Right lobe of liver (tissue), 4 donors: ENCODE measurements around the gene NME4.

Experiments
- CTCF ChIP-seq, 4 donors: fragments of 200-600 bp in 3 of 4; fragments of 450-650 bp in 1 of 4; IDR thresholded peaks; one replicate each; pipeline versions ENCODE4 v1.5.1 to v1.8.0; 2016 to 2022; ENCODE audit warnings: antibody characterized with exemption in 4 of 4, mild to moderate bottlenecking in 2 of 4
- POLR2A ChIP-seq: fragments of 450-650 bp; IDR thresholded peaks from one replicate; pipeline ENCODE4 v1.6.1; 2017; ENCODE audit warnings: antibody characterized with exemption, mild to moderate bottlenecking
- donor health status: DM: no; HTN: no; CAD: no.
- donor health status: DM: no; HTN: no; CAD: no.
- donor health status: DM: no; HTN: yes; CAD: no.

GRCh38 chr16:354971-355461, 42.0 kb upstream of the NME4 start:
- TF ChIP-seq CTCF (IDR thresholded peaks at IDR 0.05): no peak
- no peak for TF ChIP-seq POLR2A
